NCI-H2196 treated with DMSO at 0.1 percent for 48 hours (cell line): ENCODE measurements around the gene WTAP.
"Not testable (repeated sequence)": the region's sequence is repeated elsewhere in the genome, so short reads cannot be mapped to it uniquely, and the experiment has no call there.

Source experiments
- DNase-seq: peaks from one replicate; lab custom pipeline; 2025; ENCODE audit not compliant: unreplicated experiment; lab: John Stamatoyannopoulos, UW

The WTAP gene

GRCh38 chr6:159727717-159728445, 575 bp downstream of the WTAP start:
- DNase-seq: no peak

- no peak for DNase-seq
Observed at GRCh38 chr6:159728531-159728964, 1.2 kb downstream of the WTAP start.

- DNase-seq: no peak
Observed at GRCh38 chr6:159729598-159730331, 2.5 kb downstream of the WTAP start.

- no peak for DNase-seq
Observed at GRCh38 chr6:159730332-159730676, 3.0 kb downstream of the WTAP start.

- not testable (repeated sequence) for DNase-seq
Observed at GRCh38 chr6:159732550-159732949, 5.2 kb downstream of the WTAP start.

GRCh38 chr6:159733395-159733794, 6.1 kb downstream of the WTAP start:
- DNase-seq: not testable (repeated sequence)

- no peak for DNase-seq
Observed at GRCh38 chr6:159736908-159737307, 9.6 kb downstream of the WTAP start.

- DNase-seq: no peak
Observed at GRCh38 chr6:159739341-159739740, 12.0 kb downstream of the WTAP start.

GRCh38 chr6:159742165-159742564, 14.9 kb downstream of the WTAP start:
- DNase-seq: no peak

- DNase-seq: no peak
Observed at GRCh38 chr6:159745081-159745480, 17.8 kb downstream of the WTAP start.

- no peak for DNase-seq
Observed at GRCh38 chr6:159746759-159747158, 19.5 kb downstream of the WTAP start.

- not testable (repeated sequence) for DNase-seq
Observed at GRCh38 chr6:159748127-159748526, 20.8 kb downstream of the WTAP start.

GRCh38 chr6:159751448-159751847, 24.1 kb downstream of the WTAP start:
- DNase-seq: no peak

GRCh38 chr6:159753081-159753872, 26.0 kb downstream of the WTAP start:
- DNase-seq: no peak

- DNase-seq: no peak
Observed at GRCh38 chr6:159754401-159754800, 27.1 kb downstream of the WTAP start.

- DNase-seq: no peak
Observed at GRCh38 chr6:159754959-159755914, 27.9 kb downstream of the WTAP start.

- no peak for DNase-seq
Observed at GRCh38 chr6:159756508-159756907, 29.2 kb downstream of the WTAP start.

- no peak for DNase-seq
Observed at GRCh38 chr6:159758031-159759001, 31.0 kb downstream of the WTAP start.

GRCh38 chr6:159759645-159760044, 32.3 kb downstream of the WTAP start:
- DNase-seq: no peak
